ENCODE measurements around the gene HFM1.

- no peak for TF ChIP-seq TBP (optimal IDR thresholded peaks at IDR 0.05; ENCODE audit: low read depth, low read length)
- no peak for TF ChIP-seq GABPA (tag; conservative IDR thresholded peaks at IDR 0.05; ENCODE audit: low read depth)
- TF ChIP-seq, protein P1, sequence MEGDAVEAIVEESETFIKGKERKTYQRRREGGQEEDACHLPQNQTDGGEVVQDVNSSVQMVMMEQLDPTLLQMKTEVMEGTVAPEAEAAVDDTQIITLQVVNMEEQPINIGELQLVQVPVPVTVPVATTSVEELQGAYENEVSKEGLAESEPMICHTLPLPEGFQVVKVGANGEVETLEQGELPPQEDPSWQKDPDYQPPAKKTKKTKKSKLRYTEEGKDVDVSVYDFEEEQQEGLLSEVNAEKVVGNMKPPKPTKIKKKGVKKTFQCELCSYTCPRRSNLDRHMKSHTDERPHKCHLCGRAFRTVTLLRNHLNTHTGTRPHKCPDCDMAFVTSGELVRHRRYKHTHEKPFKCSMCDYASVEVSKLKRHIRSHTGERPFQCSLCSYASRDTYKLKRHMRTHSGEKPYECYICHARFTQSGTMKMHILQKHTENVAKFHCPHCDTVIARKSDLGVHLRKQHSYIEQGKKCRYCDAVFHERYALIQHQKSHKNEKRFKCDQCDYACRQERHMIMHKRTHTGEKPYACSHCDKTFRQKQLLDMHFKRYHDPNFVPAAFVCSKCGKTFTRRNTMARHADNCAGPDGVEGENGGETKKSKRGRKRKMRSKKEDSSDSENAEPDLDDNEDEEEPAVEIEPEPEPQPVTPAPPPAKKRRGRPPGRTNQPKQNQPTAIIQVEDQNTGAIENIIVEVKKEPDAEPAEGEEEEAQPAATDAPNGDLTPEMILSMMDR (IDR thresholded peaks at IDR 0.05 in 2 of 3, conservative IDR thresholded peaks at IDR 0.05 in 1 of 3; ENCODE audit: insufficient read depth in 2 of 3, low read depth in 1 of 3, low read length in 3 of 3) = no peak
- TF ChIP-seq FOXK1 (CRISPR knock-in tag; IDR thresholded peaks at IDR 0.05; ENCODE audit: borderline replicate concordance) = no peak
- no peak for TF ChIP-seq EP300 (IDR thresholded peaks at IDR 0.05; ENCODE audit: low read length)
- TF ChIP-seq ELF2 (CRISPR knock-in tag; IDR thresholded peaks at IDR 0.05) = no peak
- TF ChIP-seq FOXK2 (conservative IDR thresholded peaks at IDR 0.05 in 1 of 2, IDR thresholded peaks at IDR 0.05 in 1 of 2; ENCODE audit: low read depth in 2 of 2) = no peak
- TF ChIP-seq ZSCAN29 (IDR thresholded peaks at IDR 0.05) = no peak
- TF ChIP-seq, protein P2, sequence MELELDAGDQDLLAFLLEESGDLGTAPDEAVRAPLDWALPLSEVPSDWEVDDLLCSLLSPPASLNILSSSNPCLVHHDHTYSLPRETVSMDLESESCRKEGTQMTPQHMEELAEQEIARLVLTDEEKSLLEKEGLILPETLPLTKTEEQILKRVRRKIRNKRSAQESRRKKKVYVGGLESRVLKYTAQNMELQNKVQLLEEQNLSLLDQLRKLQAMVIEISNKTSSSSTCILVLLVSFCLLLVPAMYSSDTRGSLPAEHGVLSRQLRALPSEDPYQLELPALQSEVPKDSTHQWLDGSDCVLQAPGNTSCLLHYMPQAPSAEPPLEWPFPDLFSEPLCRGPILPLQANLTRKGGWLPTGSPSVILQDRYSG (tag; conservative IDR thresholded peaks at IDR 0.05; ENCODE audit: low read depth) = no peak
- no peak for TF ChIP-seq KDM1A (IDR thresholded peaks at IDR 0.05)
- no peak for TF ChIP-seq ZNF253 (CRISPR knock-in tag; conservative IDR thresholded peaks at IDR 0.05)
- TF ChIP-seq ATF7 (IDR thresholded peaks at IDR 0.05) = no peak
Observed at GRCh38 chr1:91397605-91398004, 7.0 kb downstream of the HFM1 start.

Measured in K562 (cell line).